GM23338 (cell line): ENCODE measurements around the gene ST8SIA2.

Experiments
- CREB1 ChIP-seq: fragments of 250-450 bp; sonication (Bioruptor Pico); IDR thresholded peaks from 2 replicates; pipeline ENCODE4 v1.5.0; 2020; ENCODE audit warnings: low read depth, mild to moderate bottlenecking, moderate library complexity
- EZH2 ChIP-seq: fragments of 200-600 bp; sonication (generic); IDR thresholded peaks from one replicate; pipeline ENCODE4 v1.8.0; 2017; ENCODE audit warnings: antibody characterized with exemption, mild to moderate bottlenecking, low read depth; ENCODE audit not compliant: unreplicated experiment
- EZH2phosphoT487 ChIP-seq: fragments of 200-600 bp; sonication (generic); IDR thresholded peaks from one replicate; pipeline ENCODE4 v1.8.1; 2018; ENCODE audit warnings: antibody characterized with exemption; ENCODE audit not compliant: unreplicated experiment
- POLR2AphosphoS5 ChIP-seq: IDR thresholded peaks from 2 replicates; pipeline ENCODE4 v1.6.1; 2016; ENCODE audit warnings: antibody characterized with exemption, low read depth
- TF ChIP-seq, protein P1 (sequence below), 2 experiments: fragments of 200-600 bp in 1 of 2; sonication (generic) in 1 of 2; conservative IDR thresholded peaks; 2 replicates each; pipeline versions ENCODE4 v1.5.1 to v1.6.1; 2016 to 2017; ENCODE audit warnings: antibody characterized with exemption in 2 of 2, low read depth in 2 of 2, mild to moderate bottlenecking in 2 of 2, moderate library complexity in 1 of 2
- TF ChIP-seq, protein P2 (sequence below): IDR thresholded peaks from one replicate; pipeline ENCODE4 v1.6.1; 2018; ENCODE audit warnings: antibody characterized with exemption; ENCODE audit not compliant: unreplicated experiment

DNA sequence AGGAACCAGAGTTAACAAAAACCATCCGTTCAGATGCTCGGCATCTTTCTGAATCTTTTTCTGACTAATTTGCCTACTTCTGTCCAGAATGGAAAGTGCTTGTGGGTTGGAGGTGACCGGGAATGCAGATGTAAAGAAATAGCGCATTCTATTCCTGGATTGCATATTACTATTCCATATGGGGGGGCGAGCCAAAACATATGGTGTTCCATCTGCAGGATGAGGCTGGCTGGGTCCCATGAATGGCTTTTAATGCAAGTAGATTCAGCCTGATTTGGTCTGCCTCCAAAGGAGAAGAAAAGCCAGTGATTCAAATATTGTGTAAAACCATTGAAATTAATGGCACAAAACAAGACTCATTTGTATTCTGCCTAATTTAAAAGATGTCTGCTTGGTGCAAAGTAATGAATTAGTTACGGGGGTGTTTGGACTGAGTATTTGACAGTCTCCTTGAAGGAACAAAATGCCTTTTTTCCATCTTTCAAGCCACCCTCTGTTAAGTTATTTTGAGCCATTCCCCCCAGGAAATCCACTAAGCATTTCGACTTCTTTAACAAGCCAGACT, 99.0 kb downstream of the ST8SIA2 start:
- TF ChIP-seq, protein P1, sequence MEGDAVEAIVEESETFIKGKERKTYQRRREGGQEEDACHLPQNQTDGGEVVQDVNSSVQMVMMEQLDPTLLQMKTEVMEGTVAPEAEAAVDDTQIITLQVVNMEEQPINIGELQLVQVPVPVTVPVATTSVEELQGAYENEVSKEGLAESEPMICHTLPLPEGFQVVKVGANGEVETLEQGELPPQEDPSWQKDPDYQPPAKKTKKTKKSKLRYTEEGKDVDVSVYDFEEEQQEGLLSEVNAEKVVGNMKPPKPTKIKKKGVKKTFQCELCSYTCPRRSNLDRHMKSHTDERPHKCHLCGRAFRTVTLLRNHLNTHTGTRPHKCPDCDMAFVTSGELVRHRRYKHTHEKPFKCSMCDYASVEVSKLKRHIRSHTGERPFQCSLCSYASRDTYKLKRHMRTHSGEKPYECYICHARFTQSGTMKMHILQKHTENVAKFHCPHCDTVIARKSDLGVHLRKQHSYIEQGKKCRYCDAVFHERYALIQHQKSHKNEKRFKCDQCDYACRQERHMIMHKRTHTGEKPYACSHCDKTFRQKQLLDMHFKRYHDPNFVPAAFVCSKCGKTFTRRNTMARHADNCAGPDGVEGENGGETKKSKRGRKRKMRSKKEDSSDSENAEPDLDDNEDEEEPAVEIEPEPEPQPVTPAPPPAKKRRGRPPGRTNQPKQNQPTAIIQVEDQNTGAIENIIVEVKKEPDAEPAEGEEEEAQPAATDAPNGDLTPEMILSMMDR (conservative IDR thresholded peaks at IDR 0.05; ENCODE audit: low read depth in 2 of 2) = no peak
- TF ChIP-seq EZH2phosphoT487 = no peak
- no peak for TF ChIP-seq CREB1 (CRISPR knock-in tag)
- TF ChIP-seq, protein P2, sequence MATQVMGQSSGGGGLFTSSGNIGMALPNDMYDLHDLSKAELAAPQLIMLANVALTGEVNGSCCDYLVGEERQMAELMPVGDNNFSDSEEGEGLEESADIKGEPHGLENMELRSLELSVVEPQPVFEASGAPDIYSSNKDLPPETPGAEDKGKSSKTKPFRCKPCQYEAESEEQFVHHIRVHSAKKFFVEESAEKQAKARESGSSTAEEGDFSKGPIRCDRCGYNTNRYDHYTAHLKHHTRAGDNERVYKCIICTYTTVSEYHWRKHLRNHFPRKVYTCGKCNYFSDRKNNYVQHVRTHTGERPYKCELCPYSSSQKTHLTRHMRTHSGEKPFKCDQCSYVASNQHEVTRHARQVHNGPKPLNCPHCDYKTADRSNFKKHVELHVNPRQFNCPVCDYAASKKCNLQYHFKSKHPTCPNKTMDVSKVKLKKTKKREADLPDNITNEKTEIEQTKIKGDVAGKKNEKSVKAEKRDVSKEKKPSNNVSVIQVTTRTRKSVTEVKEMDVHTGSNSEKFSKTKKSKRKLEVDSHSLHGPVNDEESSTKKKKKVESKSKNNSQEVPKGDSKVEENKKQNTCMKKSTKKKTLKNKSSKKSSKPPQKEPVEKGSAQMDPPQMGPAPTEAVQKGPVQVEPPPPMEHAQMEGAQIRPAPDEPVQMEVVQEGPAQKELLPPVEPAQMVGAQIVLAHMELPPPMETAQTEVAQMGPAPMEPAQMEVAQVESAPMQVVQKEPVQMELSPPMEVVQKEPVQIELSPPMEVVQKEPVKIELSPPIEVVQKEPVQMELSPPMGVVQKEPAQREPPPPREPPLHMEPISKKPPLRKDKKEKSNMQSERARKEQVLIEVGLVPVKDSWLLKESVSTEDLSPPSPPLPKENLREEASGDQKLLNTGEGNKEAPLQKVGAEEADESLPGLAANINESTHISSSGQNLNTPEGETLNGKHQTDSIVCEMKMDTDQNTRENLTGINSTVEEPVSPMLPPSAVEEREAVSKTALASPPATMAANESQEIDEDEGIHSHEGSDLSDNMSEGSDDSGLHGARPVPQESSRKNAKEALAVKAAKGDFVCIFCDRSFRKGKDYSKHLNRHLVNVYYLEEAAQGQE = no peak
- TF ChIP-seq POLR2AphosphoS5 = no peak
- no peak for TF ChIP-seq EZH2
